ENCODE data around the gene TWSG1. TPM values are rescaled to one million over a fixed set of nuclear protein-coding genes. Genes with fewer than 3 reads are reported as not detected.

The TWSG1 gene
- polyA plus RNA-seq, 2 of the 4 experiments (the other 2 are of a cell fraction) = 20.6 to 38.3 TPM

- TF ChIP-seq BCL3 (IDR thresholded peaks at IDR 0.05) = no peak
These were observed 13.5 kb upstream of the TWSG1 start (continued) for GRCh38 chr18:9321017-9321452.

GRCh38 chr18:9321736-9322135 is 12.8 kb upstream of the TWSG1 start:
- WGBS (ENCODE audit: missing lambda C conversion rate) = 94% methylated on average over 4 of the region's 4 CpGs

GRCh38 chr18:9322744-9323143 is 11.8 kb upstream of the TWSG1 start:
- Histone ChIP-seq H3K4me1 (no peaks in the 10 kb centered on the region), H3K9me3 (no peaks in the 10 kb centered on the region), H3K4me3 (no peak overlapping the region), H3K4me2 (no peak overlapping the region), H3K27ac (no peak overlapping the region)
- ChIA-PET POLR2A (no interaction called here), CTCF (interaction anchor here (1.6 kb wide), 1 partner anchor 11 kb away, joined by 5 read pairs; no protein-coding TSS in a partner anchor)
- no peak for FAIRE-seq
- TF ChIP-seq HOXB5 (CRISPR knock-in tag; IDR thresholded peaks at IDR 0.05) = no peak
- TF ChIP-seq HES2 (IDR thresholded peaks at IDR 0.05) = no peak
- TF ChIP-seq FOSL2 (IDR thresholded peaks at IDR 0.05) = no peak
- TF ChIP-seq FOSL2 (CRISPR knock-in tag; IDR thresholded peaks at IDR 0.05) = no peak
- TF ChIP-seq MAZ (IDR thresholded peaks at IDR 0.05; ENCODE audit: borderline replicate concordance, low read depth, low read length) = no peak
- no peak for TF ChIP-seq SREBF2 (IDR thresholded peaks at IDR 0.05)
- TF ChIP-seq NPAS2 (CRISPR knock-in tag; IDR thresholded peaks at IDR 0.05; ENCODE audit: borderline replicate concordance) = no peak
- no peak for TF ChIP-seq ESRRA (IDR thresholded peaks at IDR 0.05; ENCODE audit: borderline replicate concordance, low read length)
- TF ChIP-seq FOSB (CRISPR knock-in tag; IDR thresholded peaks at IDR 0.05) = no peak
- TF ChIP-seq RAD21 (conservative IDR thresholded peaks at IDR 0.05 in 1 of 2, IDR thresholded peaks at IDR 0.05 in 1 of 2) = no peak
- no peak for TF ChIP-seq JUNB (IDR thresholded peaks at IDR 0.05)
- 48% methylated on average over 2 of the region's 2 CpGs for WGBS (ENCODE audit: missing lambda C conversion rate)
- no peak for DNase-seq (ENCODE audit: low read depth in 1 of 2, low spot score in 1 of 2)
- no peak for ATAC-seq

More at GRCh38 chr18:9321736-9322135, 12.8 kb upstream of the TWSG1 start:
- CTCF ChIA-PET = interaction anchor here (1.1 to 1.6 kb wide), 2 partner anchors 12 to 669 kb away, joined by 3 to 5 read pairs; no protein-coding TSS in a partner anchor
- POLR2A ChIA-PET = no interaction called here
- DNase-seq (ENCODE audit: low read depth in 1 of 2, low spot score in 1 of 2) (no peak), FAIRE-seq (no peak), ATAC-seq (no peak)
- H3K27ac ChIP-seq = no peak overlapping the region
- no peaks in the 10 kb centered on the region for H3K4me1 ChIP-seq
- no peak for TF ChIP-seq RFX5 (IDR thresholded peaks at IDR 0.05)
- H3K4me2 ChIP-seq = no peak overlapping the region
- H3K9me3 ChIP-seq = no peaks in the 10 kb centered on the region; the same call in 2 of the 3 replicates
- no peak overlapping the region for H3K4me3 ChIP-seq

- FAIRE-seq = no peak
- TF ChIP-seq HEYL (CRISPR knock-in tag; IDR thresholded peaks at IDR 0.05) (no peak), JUN (IDR thresholded peaks at IDR 0.05) (no peak), MAX (IDR thresholded peaks at IDR 0.05) (no peak), SMC3 (IDR thresholded peaks at IDR 0.05) (no peak), HOXB13 (CRISPR knock-in tag; IDR thresholded peaks at IDR 0.05; ENCODE audit: low read depth) (no peak), E2F6 (IDR thresholded peaks at IDR 0.05; ENCODE audit: borderline replicate concordance, low read depth) (no peak), CHD2 (IDR thresholded peaks at IDR 0.05; ENCODE audit: low read length, partially characterized antibody) (no peak), NR3C1 (IDR thresholded peaks at IDR 0.05) (no peak), FOSL2 (IDR thresholded peaks at IDR 0.05) (no peak), FOSL2 (CRISPR knock-in tag; IDR thresholded peaks at IDR 0.05) (no peak), ESRRA (IDR thresholded peaks at IDR 0.05; ENCODE audit: borderline replicate concordance, low read length) (no peak), RFX5 (IDR thresholded peaks at IDR 0.05) (no peak)
- Histone ChIP-seq H3K27ac (no peak overlapping the region), H3K9me3 (peaks cover 5% of the 10 kb centered on the region; the same call in 1 of the 3 replicates), H3K4me3 (no peak overlapping the region), H3K4me1 (no peaks in the 10 kb centered on the region), H3K4me2 (no peak overlapping the region)
- no peak for ATAC-seq
- ChIA-PET POLR2A (no interaction called here), CTCF (no interaction called here)
- no peak for DNase-seq (ENCODE audit: low read depth in 1 of 2, low spot score in 1 of 2)
- 71% methylated on average over 3 of the region's 3 CpGs for WGBS (ENCODE audit: missing lambda C conversion rate)
These were observed 10.7 kb upstream of the TWSG1 start for GRCh38 chr18:9323750-9324445.
